ENCODE measurements around the gene CALHM5. TPM values are rescaled to one million over a fixed set of nuclear protein-coding genes. Genes with fewer than 3 reads are reported as not detected.
A peak's percentile ranks its signal among the peaks of the same experiment; 100 is the strongest.

The CALHM5 gene
- polyA plus RNA-seq, 2 of the 4 experiments (the other 2 are of a cell fraction), result 0.09 TPM

GRCh38 chr6:116561377-116562018 lies 50.1 kb downstream of the CALHM5 start:
- DNase-seq (ENCODE audit: low read depth in 1 of 2, low spot score in 1 of 2) (peak; percentile 9 to 55), ATAC-seq (peak; percentile 55 to 76; a peak in 4 of 6 replicates), FAIRE-seq (no peak)
- Histone ChIP-seq H3K4me3 (no peak overlapping the region), H3K9me3 (no peaks in the 10 kb centered on the region), H3K27ac (no peak overlapping the region), H3K4me2 (no peak overlapping the region), H3K4me1 (peaks cover 26% of the 10 kb centered on the region)
- ChIA-PET POLR2A (no interaction called here), CTCF (interaction anchor here (0.6 to 8.1 kb wide), 32 partner anchors 9 to 345 kb away, joined by 3 to 80 read pairs (median 4); partner anchors contain the start of genes CALHM5, RWDD1 and TSPYL1)
- 49% methylated on average over 9 of the region's 9 CpGs for WGBS (ENCODE audit: missing lambda C conversion rate)
- TF ChIP-seq JUN (IDR thresholded peaks at IDR 0.05), result no peak
- TF ChIP-seq SMC3 (IDR thresholded peaks at IDR 0.05), result peak; percentile 80
- TF ChIP-seq RAD21 (conservative IDR thresholded peaks at IDR 0.05 in 1 of 2, IDR thresholded peaks at IDR 0.05 in 1 of 2), result peak; percentile 81
- peak; percentile 84 for TF ChIP-seq CTCF (IDR thresholded peaks at IDR 0.05)
- TF ChIP-seq POLR2A (IDR thresholded peaks at IDR 0.05; ENCODE audit: low read length), result no peak

GRCh38 chr6:116562019-116562403 lies 50.6 kb downstream of the CALHM5 start:
- TF ChIP-seq REST (IDR thresholded peaks at IDR 0.05) (no peak), SREBF2 (IDR thresholded peaks at IDR 0.05) (no peak), ELK1 (IDR thresholded peaks at IDR 0.05; ENCODE audit: low read depth, low read length) (no peak), JUNB (IDR thresholded peaks at IDR 0.05) (no peak), NR3C1 (IDR thresholded peaks at IDR 0.05) (no peak), TP53 (CRISPR knock-in tag; IDR thresholded peaks at IDR 0.05) (no peak), GATA3 (IDR thresholded peaks at IDR 0.05; ENCODE audit: borderline replicate concordance) (no peak), NFE2L2 (conservative IDR thresholded peaks at IDR 0.05; ENCODE audit: low read length) (no peak), RARB (CRISPR knock-in tag; IDR thresholded peaks at IDR 0.05) (no peak), SMC3 (IDR thresholded peaks at IDR 0.05) (no peak), HOXB13 (CRISPR knock-in tag; IDR thresholded peaks at IDR 0.05; ENCODE audit: low read depth) (no peak), CTCF (IDR thresholded peaks at IDR 0.05) (no peak), HMGXB4 (CRISPR knock-in tag; IDR thresholded peaks at IDR 0.05; ENCODE audit: borderline replicate concordance) (no peak), CBX8 (IDR thresholded peaks at IDR 0.05) (no peak), EHMT2 (IDR thresholded peaks at IDR 0.05; ENCODE audit: low read depth) (no peak), RFX5 (IDR thresholded peaks at IDR 0.05) (no peak), TFCP2L1 (CRISPR knock-in tag; IDR thresholded peaks at IDR 0.05) (no peak)
- no peak for ATAC-seq
- 80% methylated on average over 4 of the region's 4 CpGs for WGBS (ENCODE audit: missing lambda C conversion rate)
- no peaks in the 10 kb centered on the region for H3K9me3 ChIP-seq
- no peak overlapping the region for H3K4me2 ChIP-seq
- H3K27ac ChIP-seq, result no peak overlapping the region
- no peak overlapping the region for H3K4me3 ChIP-seq
- ChIA-PET CTCF (interaction anchor here (1.0 to 8.1 kb wide), 7 partner anchors 9 to 346 kb away, joined by 4 to 80 read pairs (median 6); partner anchors contain the start of gene RWDD1), POLR2A (no interaction called here)
- peaks cover 21% of the 10 kb centered on the region for H3K4me1 ChIP-seq
- FAIRE-seq, result no peak
- no peak for DNase-seq (ENCODE audit: low read depth in 1 of 2, low spot score in 1 of 2)

Data from A549 (cell line).